Hematopoietic multipotent progenitor cell treated with erythropoietin and hydrocortisone succinate and interleukin-3 and kit ligand, for 4 days (in vitro differentiated cells): ENCODE results near the gene CCDC85C.

ENCODE experiments used
- DNase-seq: peaks from one replicate; pipeline ENCODE4 v3.0.0-alpha.2; 2015

CCDC85C gene

GRCh38 chr14:99570544-99571302 lies 33.3 kb downstream of the CCDC85C start:
- no peak for DNase-seq

GRCh38 chr14:99569725-99570543 lies 34.1 kb downstream of the CCDC85C start:
- DNase-seq = no peak

- peak; percentile 92 for DNase-seq
Observed at GRCh38 chr14:99568567-99569560, 35.1 kb downstream of the CCDC85C start.

- no peak for DNase-seq
Observed at GRCh38 chr14:99566390-99567354, 37.3 kb downstream of the CCDC85C start.

- DNase-seq = no peak
Observed at GRCh38 chr14:99566009-99566389, 38.0 kb downstream of the CCDC85C start.

- no peak for DNase-seq
Observed at GRCh38 chr14:99565383-99565782, 38.6 kb downstream of the CCDC85C start.

- no peak for DNase-seq
Observed at GRCh38 chr14:99564926-99565259, 39.1 kb downstream of the CCDC85C start.

- no peak for DNase-seq
Observed at GRCh38 chr14:99564256-99564925, 39.6 kb downstream of the CCDC85C start.

- no peak for DNase-seq
Observed at GRCh38 chr14:99563749-99564129, 40.3 kb downstream of the CCDC85C start.

GRCh38 chr14:99562856-99563748 lies 40.9 kb downstream of the CCDC85C start:
- DNase-seq = peak; percentile 20

- no peak for DNase-seq
Observed at GRCh38 chr14:99561864-99562263, 42.1 kb downstream of the CCDC85C start.

- DNase-seq = no peak
Observed at GRCh38 chr14:99560922-99561683, 42.9 kb downstream of the CCDC85C start.

GRCh38 chr14:99560403-99560802 lies 43.6 kb downstream of the CCDC85C start:
- DNase-seq = no peak

GRCh38 chr14:99559286-99559990 lies 44.6 kb downstream of the CCDC85C start:
- no peak for DNase-seq

- DNase-seq = no peak
Observed at GRCh38 chr14:99556134-99556791, 47.7 kb downstream of the CCDC85C start.

GRCh38 chr14:99554757-99555531 lies 49.1 kb downstream of the CCDC85C start:
- no peak for DNase-seq

GRCh38 chr14:99554184-99554583 lies 49.8 kb downstream of the CCDC85C start:
- DNase-seq = no peak
